ENCODE results near the gene CADPS2. TPM values are rescaled to one million over a fixed set of nuclear protein-coding genes. Genes with fewer than 3 reads are reported as not detected.

CADPS2 gene
- total and polyA plus RNA-seq, 4 donors, result 5.6 to 41.1 (median 11.0) TPM

DNA sequence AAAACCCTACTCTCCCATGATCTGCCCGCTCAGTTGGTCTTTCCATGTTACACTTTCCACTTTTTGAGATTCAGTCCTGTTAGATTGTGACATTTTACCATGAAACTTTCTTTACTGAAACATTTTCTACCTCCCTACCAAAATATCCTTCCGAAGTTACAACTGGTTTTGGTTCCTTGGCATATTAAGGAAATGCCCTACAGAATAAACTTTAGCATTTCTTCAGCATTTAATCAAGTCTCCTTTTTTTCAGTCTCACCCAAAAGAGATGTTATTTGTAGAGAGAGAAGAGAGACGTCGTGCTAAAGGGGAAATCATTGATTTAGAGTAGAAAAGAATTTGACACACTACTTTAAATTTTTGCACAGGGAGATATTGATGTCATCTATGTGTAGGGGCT is 572.0 kb downstream of the CADPS2 start:
- no peak overlapping the region for H3K9ac ChIP-seq (ENCODE audit: low read depth in 1 of 2, low read length in 2 of 2)
- DNase-seq (ENCODE audit: low spot score), result no peak
- H3K9me3 ChIP-seq (ENCODE audit: control insufficient read depth in 4 of 4, low read length in 3 of 4), result peaks cover 0 to 2% (median 0%) of the 10 kb centered on the region in 4 donors
- no peak overlapping the region for H3K27ac ChIP-seq (ENCODE audit: low read depth in 1 of 2, low read length in 2 of 2)
- TF ChIP-seq JUND (IDR thresholded peaks at IDR 0.05) (no peak), REST (IDR thresholded peaks at IDR 0.05) (no peak), NR2F2 (IDR thresholded peaks at IDR 0.05) (no peak), YY1 (IDR thresholded peaks at IDR 0.05) (no peak), RAD21 (IDR thresholded peaks at IDR 0.05) (no peak), SP1 (IDR thresholded peaks at IDR 0.05) (no peak), TAF1 (conservative IDR thresholded peaks at IDR 0.05) (no peak), HNF4A (conservative IDR thresholded peaks at IDR 0.05) (no peak), MAX (IDR thresholded peaks at IDR 0.05) (no peak), RXRA (IDR thresholded peaks at IDR 0.05) (no peak), GABPA (IDR thresholded peaks at IDR 0.05 in 1 of 2, conservative IDR thresholded peaks at IDR 0.05 in 1 of 2) (no peak)
- TF ChIP-seq, protein P1, sequence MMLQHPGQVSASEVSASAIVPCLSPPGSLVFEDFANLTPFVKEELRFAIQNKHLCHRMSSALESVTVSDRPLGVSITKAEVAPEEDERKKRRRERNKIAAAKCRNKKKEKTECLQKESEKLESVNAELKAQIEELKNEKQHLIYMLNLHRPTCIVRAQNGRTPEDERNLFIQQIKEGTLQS (IDR thresholded peaks at IDR 0.05), result no peak
- H3K4me1 ChIP-seq (ENCODE audit: control insufficient read depth in 4 of 4, insufficient read depth in 4 of 4, low read length in 3 of 4), result peaks cover 8 to 26% (median 16%) of the 10 kb centered on the region in 4 donors
- H3K36me3 ChIP-seq (ENCODE audit: control insufficient read depth in 4 of 4, insufficient read depth in 3 of 4, low read depth in 1 of 4, low read length in 3 of 4), result no peaks in the 10 kb centered on the region
- no peak overlapping the region for H3K4me3 ChIP-seq (ENCODE audit: low read depth in 1 of 3, low read length in 3 of 3)
- 24% methylated on average over 4 of the region's 4 CpGs for WGBS
- peaks cover 4 to 40% (median 21%) of the 10 kb centered on the region in 4 donors for H3K27me3 ChIP-seq (ENCODE audit: control insufficient read depth in 4 of 4, insufficient read depth in 4 of 4, low read length in 3 of 4)

DNA sequence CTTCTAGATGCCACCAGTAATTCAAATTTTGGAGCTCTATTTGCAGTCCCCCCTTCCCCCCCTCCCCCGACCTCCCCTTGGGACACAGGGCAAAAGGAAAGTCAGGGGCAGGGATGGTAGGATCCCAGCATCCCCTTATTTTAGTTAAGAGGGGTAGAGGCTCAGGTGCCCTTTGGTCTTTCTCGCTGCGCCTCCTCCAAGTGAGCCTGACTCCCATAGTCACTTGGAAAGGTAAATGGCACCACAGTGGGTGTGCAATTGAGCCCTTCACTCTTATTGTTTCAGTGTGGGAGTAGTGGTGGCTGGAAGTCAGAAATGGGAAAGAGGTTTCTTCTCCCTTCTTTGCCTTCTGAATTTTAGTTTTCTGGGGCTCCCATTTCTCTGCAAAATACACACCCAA is 573.5 kb downstream of the CADPS2 start:
- TF ChIP-seq, protein P1 (IDR thresholded peaks at IDR 0.05), result no peak
- TF ChIP-seq MAX (IDR thresholded peaks at IDR 0.05) (no peak), REST (IDR thresholded peaks at IDR 0.05) (no peak)
- H3K9me3 ChIP-seq (ENCODE audit: control insufficient read depth in 4 of 4, low read length in 3 of 4), result no peaks in the 10 kb centered on the region
- no peaks in the 10 kb centered on the region for H3K36me3 ChIP-seq (ENCODE audit: control insufficient read depth in 4 of 4, insufficient read depth in 3 of 4, low read depth in 1 of 4, low read length in 3 of 4)
- H3K4me3 ChIP-seq (ENCODE audit: low read depth in 1 of 3, low read length in 3 of 3), result no peak overlapping the region
- peaks cover 4 to 51% (median 26%) of the 10 kb centered on the region in 4 donors for H3K27me3 ChIP-seq (ENCODE audit: control insufficient read depth in 4 of 4, insufficient read depth in 4 of 4, low read length in 3 of 4)
- H3K27ac ChIP-seq (ENCODE audit: low read depth in 1 of 2, low read length in 2 of 2), result no peak overlapping the region
- H3K4me1 ChIP-seq (ENCODE audit: control insufficient read depth in 4 of 4, insufficient read depth in 4 of 4, low read length in 3 of 4), result peaks cover 8 to 26% (median 16%) of the 10 kb centered on the region in 4 donors
- DNase-seq (ENCODE audit: low spot score), result no peak
- WGBS, result 23% methylated on average over 3 of the region's 3 CpGs
- no peak overlapping the region for H3K9ac ChIP-seq (ENCODE audit: low read depth in 1 of 2, low read length in 2 of 2)

Data from liver (tissue), 9 donors.